Measurements from ENCODE around the gene MYRF. TPM values are rescaled to one million over a fixed set of nuclear protein-coding genes. Genes with fewer than 3 reads are reported as not detected.
A peak's percentile ranks its signal among the peaks of the same experiment; 100 is the strongest.

Gene MYRF
- total and polyA plus RNA-seq, 2 of the 13 experiments (the other 11 are each of a cell fraction or from before 2014, with no cell fraction given): 10.2 to 25.9 TPM

- TF ChIP-seq, protein P1, sequence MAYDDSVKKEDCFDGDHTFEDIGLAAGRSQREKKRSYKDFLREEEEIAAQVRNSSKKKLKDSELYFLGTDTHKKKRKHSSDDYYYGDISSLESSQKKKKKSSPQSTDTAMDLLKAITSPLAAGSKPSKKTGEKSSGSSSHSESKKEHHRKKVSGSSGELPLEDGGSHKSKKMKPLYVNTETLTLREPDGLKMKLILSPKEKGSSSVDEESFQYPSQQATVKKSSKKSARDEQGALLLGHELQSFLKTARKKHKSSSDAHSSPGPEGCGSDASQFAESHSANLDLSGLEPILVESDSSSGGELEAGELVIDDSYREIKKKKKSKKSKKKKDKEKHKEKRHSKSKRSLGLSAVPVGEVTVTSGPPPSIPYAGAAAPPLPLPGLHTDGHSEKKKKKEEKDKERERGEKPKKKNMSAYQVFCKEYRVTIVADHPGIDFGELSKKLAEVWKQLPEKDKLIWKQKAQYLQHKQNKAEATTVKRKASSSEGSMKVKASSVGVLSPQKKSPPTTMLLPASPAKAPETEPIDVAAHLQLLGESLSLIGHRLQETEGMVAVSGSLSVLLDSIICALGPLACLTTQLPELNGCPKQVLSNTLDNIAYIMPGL (CRISPR knock-in tag; IDR thresholded peaks at IDR 0.05; ENCODE audit: borderline replicate concordance in 1 of 2, low read depth in 1 of 2): peak; percentile 95 to 98
- TF ChIP-seq DPF2 (CRISPR knock-in tag; IDR thresholded peaks at IDR 0.05; ENCODE audit: borderline replicate concordance, low read depth): no peak
- no peak for TF ChIP-seq ZNF550 (CRISPR knock-in tag; IDR thresholded peaks at IDR 0.05; ENCODE audit: borderline replicate concordance)
- TF ChIP-seq ZNF770 (CRISPR knock-in tag; IDR thresholded peaks at IDR 0.05): no peak; the same call in 1 of the 2 replicates
- TF ChIP-seq ZBED4 (CRISPR knock-in tag; IDR thresholded peaks at IDR 0.05; ENCODE audit: borderline replicate concordance): peak; percentile 76; the same call in 1 of the 2 replicates
- TF ChIP-seq KDM3A (CRISPR knock-in tag; IDR thresholded peaks at IDR 0.05; ENCODE audit: low read depth): peak; percentile 50; the same call in 1 of the 2 replicates
- TF ChIP-seq ZNF615 (CRISPR knock-in tag; IDR thresholded peaks at IDR 0.05; ENCODE audit: borderline replicate concordance): no peak
- peak; percentile 59 for TF ChIP-seq FOXA3 (CRISPR knock-in tag; IDR thresholded peaks at IDR 0.05)
- peak; percentile 81; the same call in 1 of the 2 replicates for TF ChIP-seq ZNF546 (CRISPR knock-in tag; conservative IDR thresholded peaks at IDR 0.05)
- TF ChIP-seq SNAI1 (CRISPR knock-in tag; IDR thresholded peaks at IDR 0.05; ENCODE audit: borderline replicate concordance): peak; percentile 84; the same call in 1 of the 2 replicates
- peak; percentile 67; the same call in 1 of the 2 replicates for TF ChIP-seq ZNF121 (CRISPR knock-in tag; IDR thresholded peaks at IDR 0.05)
- TF ChIP-seq NCOA2 (CRISPR knock-in tag; IDR thresholded peaks at IDR 0.05): peak; percentile 66; the same call in 1 of the 2 replicates
- TF ChIP-seq, protein P2, sequence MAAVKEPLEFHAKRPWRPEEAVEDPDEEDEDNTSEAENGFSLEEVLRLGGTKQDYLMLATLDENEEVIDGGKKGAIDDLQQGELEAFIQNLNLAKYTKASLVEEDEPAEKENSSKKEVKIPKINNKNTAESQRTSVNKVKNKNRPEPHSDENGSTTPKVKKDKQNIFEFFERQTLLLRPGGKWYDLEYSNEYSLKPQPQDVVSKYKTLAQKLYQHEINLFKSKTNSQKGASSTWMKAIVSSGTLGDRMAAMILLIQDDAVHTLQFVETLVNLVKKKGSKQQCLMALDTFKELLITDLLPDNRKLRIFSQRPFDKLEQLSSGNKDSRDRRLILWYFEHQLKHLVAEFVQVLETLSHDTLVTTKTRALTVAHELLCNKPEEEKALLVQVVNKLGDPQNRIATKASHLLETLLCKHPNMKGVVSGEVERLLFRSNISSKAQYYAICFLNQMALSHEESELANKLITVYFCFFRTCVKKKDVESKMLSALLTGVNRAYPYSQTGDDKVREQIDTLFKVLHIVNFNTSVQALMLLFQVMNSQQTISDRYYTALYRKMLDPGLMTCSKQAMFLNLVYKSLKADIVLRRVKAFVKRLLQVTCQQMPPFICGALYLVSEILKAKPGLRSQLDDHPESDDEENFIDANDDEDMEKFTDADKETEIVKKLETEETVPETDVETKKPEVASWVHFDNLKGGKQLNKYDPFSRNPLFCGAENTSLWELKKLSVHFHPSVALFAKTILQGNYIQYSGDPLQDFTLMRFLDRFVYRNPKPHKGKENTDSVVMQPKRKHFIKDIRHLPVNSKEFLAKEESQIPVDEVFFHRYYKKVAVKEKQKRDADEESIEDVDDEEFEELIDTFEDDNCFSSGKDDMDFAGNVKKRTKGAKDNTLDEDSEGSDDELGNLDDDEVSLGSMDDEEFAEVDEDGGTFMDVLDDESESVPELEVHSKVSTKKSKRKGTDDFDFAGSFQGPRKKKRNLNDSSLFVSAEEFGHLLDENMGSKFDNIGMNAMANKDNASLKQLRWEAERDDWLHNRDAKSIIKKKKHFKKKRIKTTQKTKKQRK (IDR thresholded peaks at IDR 0.05; ENCODE audit: low read length): no peak
- TF ChIP-seq ZNF607 (CRISPR knock-in tag; IDR thresholded peaks at IDR 0.05; ENCODE audit: borderline replicate concordance): peak; percentile 72
- TF ChIP-seq ZNF367 (CRISPR knock-in tag; IDR thresholded peaks at IDR 0.05; ENCODE audit: borderline replicate concordance): no peak
- no peak for TF ChIP-seq ZKSCAN5 (CRISPR knock-in tag; IDR thresholded peaks at IDR 0.05)
- no peak; the same call in 1 of the 2 replicates for TF ChIP-seq ZSCAN25 (CRISPR knock-in tag; IDR thresholded peaks at IDR 0.05)
Observed at GRCh38 chr11:61816736-61817455, 64.5 kb downstream of the MYRF start, which contains the start of gene FADS1 (continued).

Measured in HepG2 (cell line).